Upper lobe of left lung (tissue), 4 donors: ENCODE measurements around the gene BABAM2.

Source experiments
- EP300 ChIP-seq, 4 donors: sonication (generic); formaldehyde crosslinking; IDR thresholded peaks; one replicate each; pipeline ENCODE4 v1.5.1; 2017; ENCODE audit warnings: antibody characterized with exemption in 4 of 4, control low read depth in 2 of 4
- POLR2A ChIP-seq, 4 donors: fragments of 450-650 bp; IDR thresholded peaks; one replicate each; pipeline ENCODE4 v1.5.1; 2016 to 2017; ENCODE audit warnings: antibody characterized with exemption in 4 of 4, mild to moderate bottlenecking in 2 of 4
- POLR2AphosphoS5 ChIP-seq, 2 donors: sonication (generic); formaldehyde crosslinking; IDR thresholded peaks; one replicate each; pipeline ENCODE4 v1.5.1; 2017; ENCODE audit warnings: antibody characterized with exemption in 2 of 2
- TF ChIP-seq, protein P1 (sequence below), 6 experiments: fragments of 450-650 bp in 4 of 6; fragments of 200-600 bp in 2 of 6; sonication (generic) in 2 of 6; IDR thresholded peaks; one replicate each; pipeline ENCODE4 v1.5.1; 2016 to 2019; ENCODE audit warnings: antibody characterized with exemption in 6 of 6

DNA sequence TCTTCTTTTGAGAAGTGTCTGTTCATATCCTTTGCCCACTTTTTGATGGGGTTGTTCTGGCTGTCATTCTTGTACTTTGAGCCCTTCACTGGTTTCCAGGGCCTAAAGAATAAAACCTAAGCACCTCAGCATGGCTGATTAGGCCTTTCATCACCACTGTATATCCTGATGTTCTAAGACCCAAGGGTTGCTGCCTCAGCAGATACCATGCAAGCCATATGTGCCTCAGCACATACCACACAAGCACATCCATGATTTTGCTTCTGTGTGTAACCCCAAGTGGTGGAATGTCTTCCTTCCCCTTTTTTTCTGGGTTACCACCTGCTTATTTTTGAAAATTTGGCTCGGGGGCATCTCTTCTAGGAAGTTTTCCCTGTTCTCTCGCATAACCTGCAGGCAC, 11.7 kb upstream of the BABAM2 start:
- TF ChIP-seq, protein P1, sequence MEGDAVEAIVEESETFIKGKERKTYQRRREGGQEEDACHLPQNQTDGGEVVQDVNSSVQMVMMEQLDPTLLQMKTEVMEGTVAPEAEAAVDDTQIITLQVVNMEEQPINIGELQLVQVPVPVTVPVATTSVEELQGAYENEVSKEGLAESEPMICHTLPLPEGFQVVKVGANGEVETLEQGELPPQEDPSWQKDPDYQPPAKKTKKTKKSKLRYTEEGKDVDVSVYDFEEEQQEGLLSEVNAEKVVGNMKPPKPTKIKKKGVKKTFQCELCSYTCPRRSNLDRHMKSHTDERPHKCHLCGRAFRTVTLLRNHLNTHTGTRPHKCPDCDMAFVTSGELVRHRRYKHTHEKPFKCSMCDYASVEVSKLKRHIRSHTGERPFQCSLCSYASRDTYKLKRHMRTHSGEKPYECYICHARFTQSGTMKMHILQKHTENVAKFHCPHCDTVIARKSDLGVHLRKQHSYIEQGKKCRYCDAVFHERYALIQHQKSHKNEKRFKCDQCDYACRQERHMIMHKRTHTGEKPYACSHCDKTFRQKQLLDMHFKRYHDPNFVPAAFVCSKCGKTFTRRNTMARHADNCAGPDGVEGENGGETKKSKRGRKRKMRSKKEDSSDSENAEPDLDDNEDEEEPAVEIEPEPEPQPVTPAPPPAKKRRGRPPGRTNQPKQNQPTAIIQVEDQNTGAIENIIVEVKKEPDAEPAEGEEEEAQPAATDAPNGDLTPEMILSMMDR (IDR thresholded peaks at IDR 0.05): no peak
- TF ChIP-seq EP300 (IDR thresholded peaks at IDR 0.05) (no peak), POLR2A (IDR thresholded peaks at IDR 0.05) (no peak), POLR2AphosphoS5 (IDR thresholded peaks at IDR 0.05) (no peak)
